GM23248 (cell line): Measurements from ENCODE around the gene STIP1. TPM values are rescaled to one million over a fixed set of nuclear protein-coding genes. Genes with fewer than 3 reads are reported as not detected.

Experiments
- DNase-seq: peaks from one replicate; pipeline ENCODE4 v3.0.0-alpha.2; 2015
- H2AFZ ChIP-seq: fragments of 200-600 bp; sonication (generic); 2 replicates; pipeline ENCODE4 v1.6.1; 2016; ENCODE audit warnings: antibody characterized with exemption
- H3F3A ChIP-seq: fragments of 200-600 bp; sonication (generic); 2 replicates; pipeline ENCODE4 v1.6.1; 2016; ENCODE audit warnings: mild to moderate bottlenecking, antibody characterized with exemption, mixed run types; ENCODE audit not compliant: insufficient read depth
- H3K27ac ChIP-seq: fragments of 200-600 bp; sonication (generic); 2 replicates; pipeline ENCODE4 v1.5.1; 2016; ENCODE audit warnings: mild to moderate bottlenecking
- H3K27me3 ChIP-seq: fragments of 200-600 bp; sonication (generic); replicated peaks from 2 replicates; pipeline ENCODE4 v1.6.1; 2016; ENCODE audit warnings: mild to moderate bottlenecking; ENCODE audit not compliant: insufficient read depth
- H3K36me3 ChIP-seq: fragments of 200-600 bp; sonication (generic); 2 replicates; pipeline ENCODE4 v1.6.1; 2016; ENCODE audit warnings: low read depth, mild to moderate bottlenecking
- H3K4me1 ChIP-seq: fragments of 200-600 bp; sonication (generic); 2 replicates; pipeline ENCODE4 v1.6.1; 2016; ENCODE audit warnings: mild to moderate bottlenecking; ENCODE audit not compliant: insufficient read depth
- H3K4me2 ChIP-seq: fragments of 200-600 bp; sonication (generic); one replicate; pipeline ENCODE4 v1.6.1; 2016; ENCODE audit warnings: mild to moderate bottlenecking; ENCODE audit not compliant: unreplicated experiment
- H3K4me3 ChIP-seq: fragments of 200-600 bp; sonication (generic); 2 replicates; pipeline ENCODE4 v1.5.1; 2016; ENCODE audit warnings: mild to moderate bottlenecking
- H3K79me2 ChIP-seq: fragments of 200-600 bp; sonication (generic); 2 replicates; pipeline ENCODE4 v1.6.1; 2016; ENCODE audit warnings: mild to moderate bottlenecking; ENCODE audit not compliant: insufficient read depth
- H3K9ac ChIP-seq: fragments of 200-600 bp; sonication (generic); 2 replicates; pipeline ENCODE4 v1.6.1; 2016; ENCODE audit warnings: mild to moderate bottlenecking
- H3K9me2 ChIP-seq: fragments of 200-600 bp; sonication (generic); 2 replicates; pipeline ENCODE4 v1.6.1; 2016; ENCODE audit warnings: mixed run types, mild to moderate bottlenecking, moderate library complexity; ENCODE audit not compliant: insufficient read depth
- H3K9me3 ChIP-seq: fragments of 200-600 bp; sonication (generic); one replicate; pipeline ENCODE4 v1.6.1; 2017; ENCODE audit warnings: low read depth
- H4K20me1 ChIP-seq: fragments of 200-600 bp; sonication (generic); 2 replicates; pipeline ENCODE4 v1.6.0; 2016; ENCODE audit not compliant: insufficient read depth
- EZH2 ChIP-seq: fragments of 200-600 bp; sonication (generic); IDR thresholded peaks from 2 replicates; pipeline ENCODE4 v1.6.1; 2018; ENCODE audit warnings: antibody characterized with exemption, mild to moderate bottlenecking; ENCODE audit not compliant: insufficient read depth, poor library complexity, severe bottlenecking
- EZH2phosphoT487 ChIP-seq: fragments of 200-600 bp; sonication (generic); IDR thresholded peaks from 2 replicates; pipeline ENCODE4 v1.6.1; 2018; ENCODE audit warnings: antibody characterized with exemption, moderate library complexity, mild to moderate bottlenecking, low read depth; ENCODE audit not compliant: insufficient read depth
- WGBS, 2 experiments: methylation state at CpG; one replicate each; pipeline ENCODE4 v1.1.6; 2015 to 2017; ENCODE audit warnings: low lambda C conversion rate in 2 of 2, low coverage in 1 of 2; ENCODE audit errors: missing lambda C conversion rate in 2 of 2; 5-methylcytosine and 5-hydroxymethylcytosine counted together
- in situ Hi-C: fragments of 300-500 bp; cut with MboI; formaldehyde crosslinking; loops from 2 replicates; pipeline ENCODE4 v1.15.0; 2020
- polyA plus RNA-seq: library from polyadenylated mRNA; unstranded; fragments of >200 nt; fragmentation: Nextera tagmentation; extraction: Ambion mirVana; gene quantifications from 2 replicates; pipeline ENCODE4 v1.2.1, GENCODE V29; 2016
- total RNA-seq: library from RNA; depleted of rRNA; stranded (reverse); fragments of >200 nt; shearing (Covaris generic); gene quantifications from 2 replicates; pipeline ENCODE4 v1.2.3, GENCODE V29; 2014

Gene STIP1
- total and polyA plus RNA-seq, 2 experiments from 2014 or later: 115 to 128 TPM

DNA sequence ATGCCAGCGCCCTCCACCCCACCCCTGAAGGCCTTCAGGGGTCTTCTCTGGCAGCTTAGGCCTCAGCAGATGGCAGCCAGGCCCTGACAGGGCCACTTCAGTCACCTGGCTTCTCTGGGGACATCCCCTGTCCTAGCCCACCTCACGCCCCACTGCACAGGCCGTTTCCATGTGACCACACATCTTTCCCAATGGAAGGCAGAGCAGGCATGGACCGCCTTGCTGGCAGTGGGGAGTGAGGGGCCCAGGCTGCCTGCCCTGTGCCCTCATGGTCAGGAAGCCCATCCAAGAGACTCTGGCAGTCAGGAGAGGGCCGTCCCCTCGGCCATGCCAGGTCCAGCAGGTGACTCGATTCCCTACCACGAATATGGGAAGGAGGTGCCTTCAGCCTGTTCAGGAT lies 45.9 kb upstream of the STIP1 start:
- Histone ChIP-seq H3K27ac (no peak overlapping the region), H3K27me3 (no peaks in the 10 kb centered on the region), H3K9me2 (no peaks in the 10 kb centered on the region), H3K4me1 (no peaks in the 10 kb centered on the region), H3K4me2 (no peak overlapping the region), H4K20me1 (no peaks in the 10 kb centered on the region), H3K79me2 (no peaks in the 10 kb centered on the region), H3K4me3 (no peak overlapping the region), H3K36me3 (no peaks in the 10 kb centered on the region), H3F3A (no peaks in the 10 kb centered on the region), H2AFZ (no peak overlapping the region), H3K9ac (no peak overlapping the region), H3K9me3 (no peaks in the 10 kb centered on the region)
- in situ Hi-C loops: loop anchor here (10.0 kb wide), 1 partner anchor 135 kb away; no protein-coding TSS in a partner anchor
- no peak for DNase-seq
- TF ChIP-seq EZH2phosphoT487 (no peak), EZH2 (no peak)
- WGBS, 2 experiments: 94 to 95% methylated on average over 7 to 8 of the region's 8 CpGs

DNA sequence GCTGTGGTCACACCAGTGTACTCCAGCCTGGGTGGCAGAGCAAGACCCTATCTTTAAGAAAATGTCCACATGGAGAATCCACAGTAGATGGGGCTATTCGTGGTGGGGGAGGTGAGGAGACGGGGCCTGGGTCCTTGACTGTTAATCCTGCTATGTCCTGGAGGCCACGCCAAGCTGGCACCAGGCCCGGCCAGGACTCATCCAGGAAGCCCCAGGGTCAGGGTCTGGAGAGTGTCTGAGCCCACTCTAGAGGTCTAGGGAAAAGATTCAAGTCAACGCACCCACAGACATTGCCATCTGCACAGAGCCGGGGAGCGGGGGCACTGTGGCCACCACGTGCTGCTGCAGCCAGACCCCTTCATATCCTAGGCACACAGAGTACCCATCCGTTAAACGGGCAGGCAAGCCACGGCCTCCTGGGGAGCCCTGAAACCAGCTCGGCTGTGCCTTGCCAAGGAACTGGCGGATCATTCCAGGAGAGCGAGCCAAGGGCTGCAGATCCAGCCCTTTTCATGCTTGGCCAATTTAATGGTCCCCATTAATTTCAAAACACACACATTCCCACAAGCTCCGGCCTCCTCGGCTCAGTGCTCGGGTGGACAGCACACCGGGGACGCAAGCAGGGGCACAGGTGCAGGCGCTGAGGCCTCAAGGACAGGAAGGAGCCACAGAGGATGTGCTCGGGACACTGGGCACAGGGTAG lies 44.7 kb upstream of the STIP1 start:
- H3K4me2 ChIP-seq: no peak overlapping the region
- H3K9me3 ChIP-seq: no peaks in the 10 kb centered on the region
- no peaks in the 10 kb centered on the region for H4K20me1 ChIP-seq
- H3K4me3 ChIP-seq: no peak overlapping the region
- H3K4me1 ChIP-seq: no peaks in the 10 kb centered on the region
- no peak overlapping the region for H3K27ac ChIP-seq
- no peak overlapping the region for H2AFZ ChIP-seq
- DNase-seq: no peak
- no peaks in the 10 kb centered on the region for H3K9me2 ChIP-seq
- TF ChIP-seq EZH2phosphoT487 (no peak), EZH2 (no peak)
- H3K27me3 ChIP-seq: no peaks in the 10 kb centered on the region
- no peaks in the 10 kb centered on the region for H3K79me2 ChIP-seq
- no peaks in the 10 kb centered on the region for H3F3A ChIP-seq
- in situ Hi-C loops: loop anchor here (10.0 kb wide), 1 partner anchor 136 kb away; no protein-coding TSS in a partner anchor
- no peak overlapping the region for H3K9ac ChIP-seq
- WGBS, 2 experiments: 63 to 65% methylated on average over 21 of the region's 21 CpGs
- no peaks in the 10 kb centered on the region for H3K36me3 ChIP-seq

DNA sequence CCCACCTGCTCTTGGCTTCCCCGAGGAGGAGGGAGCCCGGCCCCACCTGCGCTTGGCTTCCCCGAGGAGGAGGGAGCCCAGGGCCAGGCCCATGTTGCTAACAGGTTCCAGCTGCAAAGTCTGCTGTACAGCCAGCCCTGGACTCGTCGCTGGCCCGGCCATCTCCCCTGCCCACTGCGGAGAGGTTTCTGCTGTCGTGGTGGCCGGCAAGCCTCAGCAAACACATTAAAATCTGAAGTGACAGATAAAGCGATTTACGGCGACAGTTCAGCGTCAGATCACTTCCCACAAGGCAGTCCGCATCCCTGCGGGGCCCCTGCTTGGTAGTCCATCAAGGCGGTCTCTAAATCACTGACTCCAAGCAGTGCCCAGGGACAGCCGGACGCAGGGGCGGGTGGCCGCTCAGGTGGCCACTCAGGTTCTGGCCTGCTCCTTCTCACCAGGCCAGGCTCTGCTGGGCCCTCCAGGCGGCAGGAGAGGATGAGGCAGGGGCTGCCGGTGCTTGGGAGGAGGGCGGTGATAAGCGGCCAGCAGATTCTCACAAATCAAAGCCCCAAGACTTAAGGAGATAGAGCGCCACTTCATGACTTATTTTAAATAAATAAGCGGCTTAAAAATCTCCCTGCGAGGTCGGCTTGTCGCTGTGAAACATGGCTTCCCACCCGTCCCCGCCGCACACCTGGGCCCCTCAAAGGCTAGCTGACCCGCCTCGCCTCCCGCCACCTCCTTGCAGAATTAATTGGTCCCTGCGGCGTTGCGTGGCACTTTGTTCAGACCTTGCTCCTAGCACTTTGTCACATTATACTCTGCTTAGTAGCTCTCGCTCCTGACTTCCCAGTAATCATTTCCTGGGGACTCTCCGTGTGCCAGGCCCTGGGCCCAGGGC lies 41.1 kb upstream of the STIP1 start:
- no peaks in the 10 kb centered on the region for H3K36me3 ChIP-seq
- H3K9ac ChIP-seq: no peak overlapping the region
- no peak overlapping the region for H3K27ac ChIP-seq
- H3K4me1 ChIP-seq: no peaks in the 10 kb centered on the region
- no peaks in the 10 kb centered on the region for H3K79me2 ChIP-seq
- DNase-seq: no peak
- no peak overlapping the region for H3K4me3 ChIP-seq
- in situ Hi-C loops: loop anchor here (10.0 kb wide), 1 partner anchor 140 kb away; no protein-coding TSS in a partner anchor
- H3K9me2 ChIP-seq: no peaks in the 10 kb centered on the region
- no peaks in the 10 kb centered on the region for H3F3A ChIP-seq
- H3K27me3 ChIP-seq: no peaks in the 10 kb centered on the region
- no peak overlapping the region for H2AFZ ChIP-seq
- 95 to 96% methylated on average over 40 to 41 of the region's 41 CpGs for WGBS, 2 experiments
- no peak for TF ChIP-seq EZH2phosphoT487
- no peak for TF ChIP-seq EZH2
- H4K20me1 ChIP-seq: no peaks in the 10 kb centered on the region
- no peaks in the 10 kb centered on the region for H3K9me3 ChIP-seq
- no peak overlapping the region for H3K4me2 ChIP-seq

GRCh38 chr11:64146036-64146955 lies 39.7 kb upstream of the STIP1 start:
- no peak for TF ChIP-seq EZH2
- TF ChIP-seq EZH2phosphoT487: no peak
- in situ Hi-C loops: loop anchor here (10.0 kb wide), 1 partner anchor 141 kb away; no protein-coding TSS in a partner anchor
- Histone ChIP-seq H3K27ac (no peak overlapping the region), H3F3A (no peaks in the 10 kb centered on the region), H3K9me2 (no peaks in the 10 kb centered on the region), H3K9ac (no peak overlapping the region), H3K36me3 (no peaks in the 10 kb centered on the region), H4K20me1 (no peaks in the 10 kb centered on the region), H3K4me3 (no peak overlapping the region), H3K9me3 (no peaks in the 10 kb centered on the region), H3K27me3 (no peaks in the 10 kb centered on the region), H2AFZ (no peak overlapping the region), H3K79me2 (no peaks in the 10 kb centered on the region), H3K4me2 (no peak overlapping the region), H3K4me1 (no peaks in the 10 kb centered on the region)
- DNase-seq: peak; percentile 59
- WGBS, 2 experiments: 84% methylated on average over 19 to 21 of the region's 22 CpGs
